Ovary (tissue), 9 donors: ENCODE results near the gene COL23A1. TPM values are rescaled to one million over a fixed set of nuclear protein-coding genes. Genes with fewer than 3 reads are reported as not detected.

Source experiments
- DNase-seq, 5 donors: peaks; one replicate each; pipeline ENCODE4 v3.0.0-alpha.2; 2019 to 2020
- H3K27ac ChIP-seq, 2 donors: fragments of 200-600 bp; one replicate each; pipeline versions ENCODE4 v1.5.1 to v1.8.0; 2019 to 2022
- H3K27me3 ChIP-seq: fragments of 200-600 bp; one replicate; pipeline ENCODE4 v1.8.0; 2022
- H3K36me3 ChIP-seq: fragments of 200-600 bp; sonication (generic); one replicate; pipeline ENCODE4 v1.5.1; 2019
- H3K4me1 ChIP-seq: one replicate; pipeline ENCODE4 v1.8.1; 2013; ENCODE audit warnings: mild to moderate bottlenecking, moderate library complexity; ENCODE audit not compliant: insufficient read depth
- H3K4me3 ChIP-seq: fragments of 200-600 bp; sonication (generic); one replicate; pipeline ENCODE4 v1.5.1; 2017
- H3K9me3 ChIP-seq, 2 donors: fragments of 200-600 bp in 1 of 2; sonication (generic) in 1 of 2; one replicate each; pipeline versions ENCODE4 v1.5.1 to v1.8.1; 2013 to 2019; ENCODE audit warnings: mild to moderate bottlenecking in 1 of 2, moderate library complexity in 1 of 2
- EP300 ChIP-seq: sonication (generic); formaldehyde crosslinking; IDR thresholded peaks from one replicate; pipeline ENCODE4 v1.6.1; 2017; ENCODE audit warnings: antibody characterized with exemption
- POLR2A ChIP-seq: fragments of 450-650 bp; IDR thresholded peaks from one replicate; pipeline ENCODE4 v1.6.1; 2017; ENCODE audit warnings: antibody characterized with exemption, mild to moderate bottlenecking, moderate library complexity
- WGBS, 3 donors: extraction: QIAGEN DNeasy Blood & Tissue Kit in 1 of 3; methylation state at CpG; one replicate each; pipeline versions ENCODE4 v1.1.5 to v1.1.7; 2013 to 2017; 5-methylcytosine and 5-hydroxymethylcytosine counted together
- intact Hi-C, 4 donors: fragments of 100-400 bp; cut with DNase I; formaldehyde crosslinking; loops; one replicate each; pipeline versions ENCODE4 v1.11.0 to v1.15.1; 2022 to 2023
- polyA plus RNA-seq, 2 donors: library from polyadenylated mRNA; stranded (reverse); fragments of 200-250 nt in 1 of 2; fragments of 350-450 nt in 1 of 2; fragmentation: Illumina TruSeq in 1 of 2; extraction: RNeasy Lipid Tissue Mini Kit (QIAGEN cat#74804) in 1 of 2; gene quantifications; one replicate each; pipeline ENCODE4 v1.2.3, GENCODE V29; 2013 to 2014
- total RNA-seq, 7 donors: library from RNA; depleted of rRNA in 2 of 7; stranded (reverse); fragments of >200 nt in 2 of 7; fragmentation: NEBNext Ultra II Directional in 3 of 7; extraction: Animal tissue kit (Norgen Biotek cat#: 25700) in 3 of 7; gene quantifications; one replicate each; pipeline versions ENCODE4 v1.1.0 to v1.2.4, GENCODE V29; 2016 to 2023
- TF ChIP-seq, protein P1 (sequence below), 3 donors: fragments of 450-650 bp in 2 of 3; fragments of 200-600 bp in 1 of 3; IDR thresholded peaks; one replicate each; pipeline versions ENCODE4 v1.5.1 to v1.8.0; 2016 to 2022; ENCODE audit warnings: antibody characterized with exemption in 3 of 3, mild to moderate bottlenecking in 1 of 3
- donor health status: DM: no; HTN: no; CAD: no; lungs with moderate emphysema.
- donor health status: DM: no; HTN: no; CAD: no.
- donor health status: Bipolar disorder and iron deficiency.
- donor health status: DM: yes; HTN: yes; CAD: no.
- donor health status: DM: no; HTN: no; CAD: no.
- donor health status: DM: yes; HTN: yes; CAD: no.

COL23A1 gene
- total and polyA plus RNA-seq, 9 donors = 0.13 to 0.92 (median 0.39) TPM; not detected in 1

DNA sequence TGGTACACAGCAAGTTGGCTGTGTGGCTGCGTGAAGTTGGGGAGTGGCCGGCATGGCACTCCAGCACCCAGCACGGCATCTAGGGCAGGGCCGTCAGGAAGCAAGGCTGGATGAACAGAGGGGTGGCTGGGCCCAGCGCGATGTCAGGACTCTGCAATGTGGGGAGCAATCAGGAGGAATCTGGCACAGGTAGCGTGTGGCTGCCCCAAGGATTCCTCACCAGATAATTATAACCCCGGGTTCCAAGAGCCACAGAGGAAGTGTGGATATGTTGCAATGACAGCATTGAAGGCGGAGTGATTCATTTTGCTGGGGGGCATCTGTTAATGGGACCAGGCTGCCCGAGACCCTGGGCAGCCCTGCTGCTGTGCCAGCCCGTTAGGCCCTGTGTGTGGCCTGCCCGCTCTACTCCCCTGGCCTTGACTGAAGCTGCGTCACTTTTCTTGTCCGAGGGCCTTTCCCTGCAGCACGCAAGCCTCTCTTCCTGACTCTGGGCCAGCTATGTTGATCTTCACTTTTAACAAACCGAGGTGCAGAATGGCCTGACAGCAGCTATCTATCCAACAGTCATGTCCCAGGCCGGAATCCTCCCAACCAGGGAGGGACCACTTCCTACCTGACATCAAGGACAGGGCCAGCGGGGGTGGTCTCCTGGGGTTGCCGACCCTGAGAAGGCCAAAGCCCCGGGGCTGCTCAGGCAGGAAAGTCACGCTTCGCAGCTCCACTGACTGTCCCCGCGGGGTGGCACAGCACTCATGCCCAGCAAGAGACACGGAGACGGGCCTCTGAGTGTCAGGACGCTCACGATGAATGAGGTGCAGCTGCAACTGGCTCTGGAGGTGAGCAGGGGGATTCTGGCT is 239.6 kb downstream of the COL23A1 start:
- H3K36me3 ChIP-seq = no peaks in the 10 kb centered on the region
- WGBS, 3 donors = 85 to 87% (median 86%) methylated on average over 27 to 28 of the region's 28 CpGs
- no peak for DNase-seq
- no peaks in the 10 kb centered on the region for H3K4me1 ChIP-seq
- no peaks in the 10 kb centered on the region for H3K9me3 ChIP-seq
- TF ChIP-seq, protein P1, sequence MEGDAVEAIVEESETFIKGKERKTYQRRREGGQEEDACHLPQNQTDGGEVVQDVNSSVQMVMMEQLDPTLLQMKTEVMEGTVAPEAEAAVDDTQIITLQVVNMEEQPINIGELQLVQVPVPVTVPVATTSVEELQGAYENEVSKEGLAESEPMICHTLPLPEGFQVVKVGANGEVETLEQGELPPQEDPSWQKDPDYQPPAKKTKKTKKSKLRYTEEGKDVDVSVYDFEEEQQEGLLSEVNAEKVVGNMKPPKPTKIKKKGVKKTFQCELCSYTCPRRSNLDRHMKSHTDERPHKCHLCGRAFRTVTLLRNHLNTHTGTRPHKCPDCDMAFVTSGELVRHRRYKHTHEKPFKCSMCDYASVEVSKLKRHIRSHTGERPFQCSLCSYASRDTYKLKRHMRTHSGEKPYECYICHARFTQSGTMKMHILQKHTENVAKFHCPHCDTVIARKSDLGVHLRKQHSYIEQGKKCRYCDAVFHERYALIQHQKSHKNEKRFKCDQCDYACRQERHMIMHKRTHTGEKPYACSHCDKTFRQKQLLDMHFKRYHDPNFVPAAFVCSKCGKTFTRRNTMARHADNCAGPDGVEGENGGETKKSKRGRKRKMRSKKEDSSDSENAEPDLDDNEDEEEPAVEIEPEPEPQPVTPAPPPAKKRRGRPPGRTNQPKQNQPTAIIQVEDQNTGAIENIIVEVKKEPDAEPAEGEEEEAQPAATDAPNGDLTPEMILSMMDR (IDR thresholded peaks at IDR 0.05) = no peak
- TF ChIP-seq EP300 (no peak), POLR2A (no peak)
- H3K4me3 ChIP-seq = no peak overlapping the region
- intact Hi-C loops = no loop called here
- no peak overlapping the region for H3K27ac ChIP-seq
- H3K27me3 ChIP-seq = no peaks in the 10 kb centered on the region

DNA sequence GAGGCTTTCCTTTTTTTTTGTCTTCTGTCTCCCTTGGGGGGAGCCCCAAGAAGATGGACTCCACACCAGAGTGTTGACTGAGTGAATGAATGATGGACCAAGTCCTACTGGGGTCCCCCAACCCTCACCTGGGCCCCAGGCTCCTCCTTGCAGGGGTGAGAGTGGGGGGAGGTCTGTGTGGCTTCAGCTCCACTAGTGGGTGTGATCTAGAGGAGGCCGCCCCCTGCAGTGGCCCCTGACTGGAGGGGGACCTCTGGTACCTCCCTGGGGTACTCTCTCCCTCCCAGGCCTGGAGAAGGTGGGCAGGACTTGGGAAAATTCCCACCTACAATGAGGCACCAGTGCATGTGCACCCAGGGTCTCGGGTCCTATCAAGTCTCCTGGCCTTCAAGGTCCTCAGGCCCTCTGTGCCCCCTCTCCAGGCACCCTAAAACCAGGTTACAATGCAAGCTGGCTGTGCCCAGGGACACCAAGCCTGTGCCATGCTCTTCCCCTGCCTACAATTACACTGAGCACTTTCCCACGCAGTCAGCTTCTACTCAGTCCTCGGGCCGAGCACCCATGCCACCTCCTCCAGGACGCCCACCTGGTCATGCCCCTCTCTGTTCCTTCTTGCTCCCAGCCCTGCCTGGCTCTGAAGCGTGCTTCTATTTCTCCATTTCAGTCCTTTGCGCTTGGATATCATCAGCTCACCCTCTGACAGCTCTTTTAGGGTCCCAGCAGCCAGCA is 240.4 kb downstream of the COL23A1 start:
- no peak overlapping the region for H3K4me3 ChIP-seq
- no peak overlapping the region for H3K27ac ChIP-seq
- no peaks in the 10 kb centered on the region for H3K27me3 ChIP-seq
- no peak for DNase-seq
- H3K4me1 ChIP-seq = no peaks in the 10 kb centered on the region
- intact Hi-C loops = no loop called here
- no peaks in the 10 kb centered on the region for H3K36me3 ChIP-seq
- no peaks in the 10 kb centered on the region for H3K9me3 ChIP-seq
- WGBS, 3 donors = 93 to 95% (median 95%) methylated on average over 8 of the region's 8 CpGs
- TF ChIP-seq, protein P1 (IDR thresholded peaks at IDR 0.05) = no peak
- no peak for TF ChIP-seq POLR2A

DNA sequence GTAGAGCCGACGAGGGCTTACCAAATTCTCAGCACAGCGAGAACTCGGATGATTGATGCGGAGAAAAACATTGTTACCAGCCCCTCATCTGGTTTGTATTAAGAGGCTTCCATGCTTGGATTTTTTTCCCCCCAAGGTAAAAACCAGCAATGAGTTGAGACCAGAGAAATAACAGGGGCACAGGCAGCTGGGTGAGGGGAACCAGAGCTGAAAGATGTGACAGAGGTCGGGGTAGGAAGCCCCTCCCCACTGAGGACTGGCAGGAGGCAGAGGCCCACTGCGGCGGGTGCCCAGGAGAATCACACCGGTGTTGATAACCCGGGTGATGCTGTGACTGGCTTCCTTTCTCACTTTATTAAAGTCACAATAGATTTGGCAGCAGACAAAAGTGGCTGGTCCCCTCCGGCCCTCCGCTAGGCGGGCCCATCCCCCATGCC is 241.1 kb downstream of the COL23A1 start:
- no peaks in the 10 kb centered on the region for H3K9me3 ChIP-seq
- no peaks in the 10 kb centered on the region for H3K27me3 ChIP-seq
- intact Hi-C loops = no loop called here
- TF ChIP-seq EP300 (no peak), POLR2A (no peak)
- TF ChIP-seq, protein P1 (IDR thresholded peaks at IDR 0.05) = no peak
- no peaks in the 10 kb centered on the region for H3K4me1 ChIP-seq
- H3K4me3 ChIP-seq = no peak overlapping the region
- no peak overlapping the region for H3K27ac ChIP-seq
- no peak for DNase-seq
- WGBS, 3 donors = 78 to 88% (median 83%) methylated on average over 13 of the region's 13 CpGs
- no peaks in the 10 kb centered on the region for H3K36me3 ChIP-seq

DNA sequence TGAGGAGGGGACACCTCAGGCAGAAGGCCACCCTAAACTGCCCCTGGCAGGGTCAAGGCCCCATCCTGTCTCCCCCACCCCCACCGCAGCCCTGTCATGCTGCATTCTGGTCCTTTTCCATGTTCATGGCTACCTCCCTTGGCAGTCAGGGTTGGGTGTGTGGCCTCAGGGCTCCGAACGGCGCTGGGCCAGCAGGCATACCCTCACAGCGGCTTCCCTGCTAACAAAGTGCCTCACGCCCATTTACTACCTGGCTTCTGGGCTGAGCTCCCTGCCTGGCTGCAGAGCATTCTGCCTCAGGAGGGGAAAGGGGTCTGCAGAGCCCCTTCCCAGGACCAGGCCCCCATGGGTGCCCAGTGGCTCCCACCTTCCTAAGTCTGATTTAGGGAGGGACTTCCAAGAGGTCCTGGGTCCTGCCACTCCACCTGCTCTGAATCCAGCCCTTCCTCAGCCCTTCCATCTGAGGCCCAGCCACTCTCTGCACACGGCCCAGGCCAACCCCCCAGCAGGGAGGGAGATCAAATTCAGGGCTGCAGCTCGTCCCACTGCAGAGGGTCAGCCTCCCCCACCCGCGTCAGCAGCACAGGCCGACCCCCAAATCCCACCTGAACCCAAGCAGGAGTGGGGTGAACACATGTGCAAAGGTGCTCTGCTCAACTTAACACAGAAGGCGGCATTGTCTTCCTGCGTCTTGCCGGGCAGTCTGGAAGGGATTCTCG is 241.7 kb downstream of the COL23A1 start:
- H3K36me3 ChIP-seq = no peaks in the 10 kb centered on the region
- H3K4me1 ChIP-seq = no peaks in the 10 kb centered on the region
- no peaks in the 10 kb centered on the region for H3K27me3 ChIP-seq
- H3K4me3 ChIP-seq = no peak overlapping the region
- intact Hi-C loops = no loop called here
- WGBS, 3 donors = 74 to 82% (median 80%) methylated on average over 14 to 15 of the region's 15 CpGs
- no peak overlapping the region for H3K27ac ChIP-seq
- no peak for DNase-seq
- no peaks in the 10 kb centered on the region for H3K9me3 ChIP-seq
- TF ChIP-seq EP300 (no peak), POLR2A (no peak)
- TF ChIP-seq, protein P1 (IDR thresholded peaks at IDR 0.05) = no peak
